Uterus (tissue), 4 donors: ENCODE results near the gene CMTM2. TPM values are rescaled to one million over a fixed set of nuclear protein-coding genes. Genes with fewer than 3 reads are reported as not detected.
A peak's percentile ranks its signal among the peaks of the same experiment; 100 is the strongest.

Experiments used
- DNase-seq, 2 donors: peaks; one replicate each; pipeline ENCODE4 v3.0.0-alpha.2; 2019 to 2020
- H3K27ac ChIP-seq, 2 donors: fragments of 200-600 bp; sonication (generic); 1 replicate in 1 of 2; 2 replicates in 1 of 2; pipeline ENCODE4 v1.5.1; 2016 to 2018
- H3K27me3 ChIP-seq, 2 donors: fragments of 200-600 bp; sonication (generic); one replicate each; pipeline ENCODE4 v1.5.1; 2018 to 2019; ENCODE audit warnings: control low read depth in 1 of 2
- H3K36me3 ChIP-seq, 2 donors: fragments of 200-600 bp; sonication (generic); one replicate each; pipeline ENCODE4 v1.5.1; 2019; ENCODE audit warnings: control low read depth in 1 of 2
- H3K4me1 ChIP-seq, 2 donors: fragments of 200-600 bp; sonication (generic); one replicate each; pipeline ENCODE4 v1.5.1; 2018 to 2019; ENCODE audit warnings: control low read depth in 1 of 2
- H3K4me3 ChIP-seq, 2 donors: fragments of 200-600 bp; sonication (generic); 1 replicate in 1 of 2; 2 replicates in 1 of 2; pipeline ENCODE4 v1.5.1; 2018 to 2019; ENCODE audit warnings: mild to moderate bottlenecking in 1 of 2
- H3K9me3 ChIP-seq, 2 donors: fragments of 200-600 bp; sonication (generic); one replicate each; pipeline ENCODE4 v1.5.1; 2019; ENCODE audit warnings: control low read depth in 1 of 2
- POLR2A ChIP-seq, 2 donors: fragments of 450-650 bp; IDR thresholded peaks; one replicate each; pipeline ENCODE4 v1.6.1; 2016; ENCODE audit warnings: antibody characterized with exemption in 2 of 2, mild to moderate bottlenecking in 1 of 2, moderate library complexity in 1 of 2
- intact Hi-C: fragments of 100-400 bp; cut with DNase I; formaldehyde crosslinking; loops from one replicate; pipeline ENCODE4 v1.15.1; 2023; ENCODE audit warnings: low total_unique reads
- total RNA-seq, 4 donors: library from RNA; depleted of rRNA in 3 of 4; stranded (reverse); fragments of >200 nt in 3 of 4; gene quantifications; one replicate each; pipeline versions ENCODE4 v1.1.0 to v1.2.4, GENCODE V29; 2014 to 2023
- TF ChIP-seq, protein P1 (sequence below), 4 experiments: fragments of 200-600 bp in 2 of 4; fragments of 450-650 bp in 2 of 4; sonication (generic) in 2 of 4; IDR thresholded peaks; one replicate each; pipeline ENCODE4 v1.5.1; 2016 to 2019; ENCODE audit warnings: antibody characterized with exemption in 4 of 4, mild to moderate bottlenecking in 2 of 4, moderate library complexity in 1 of 4
- donor health status: DM: yes; HTN: yes; CAD: no.

Gene CMTM2, protein sequence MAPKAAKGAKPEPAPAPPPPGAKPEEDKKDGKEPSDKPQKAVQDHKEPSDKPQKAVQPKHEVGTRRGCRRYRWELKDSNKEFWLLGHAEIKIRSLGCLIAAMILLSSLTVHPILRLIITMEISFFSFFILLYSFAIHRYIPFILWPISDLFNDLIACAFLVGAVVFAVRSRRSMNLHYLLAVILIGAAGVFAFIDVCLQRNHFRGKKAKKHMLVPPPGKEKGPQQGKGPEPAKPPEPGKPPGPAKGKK
- total RNA-seq: 1 to 10 TPM in 1 of 4 donors, not detected in 3; 1.2 TPM

DNA sequence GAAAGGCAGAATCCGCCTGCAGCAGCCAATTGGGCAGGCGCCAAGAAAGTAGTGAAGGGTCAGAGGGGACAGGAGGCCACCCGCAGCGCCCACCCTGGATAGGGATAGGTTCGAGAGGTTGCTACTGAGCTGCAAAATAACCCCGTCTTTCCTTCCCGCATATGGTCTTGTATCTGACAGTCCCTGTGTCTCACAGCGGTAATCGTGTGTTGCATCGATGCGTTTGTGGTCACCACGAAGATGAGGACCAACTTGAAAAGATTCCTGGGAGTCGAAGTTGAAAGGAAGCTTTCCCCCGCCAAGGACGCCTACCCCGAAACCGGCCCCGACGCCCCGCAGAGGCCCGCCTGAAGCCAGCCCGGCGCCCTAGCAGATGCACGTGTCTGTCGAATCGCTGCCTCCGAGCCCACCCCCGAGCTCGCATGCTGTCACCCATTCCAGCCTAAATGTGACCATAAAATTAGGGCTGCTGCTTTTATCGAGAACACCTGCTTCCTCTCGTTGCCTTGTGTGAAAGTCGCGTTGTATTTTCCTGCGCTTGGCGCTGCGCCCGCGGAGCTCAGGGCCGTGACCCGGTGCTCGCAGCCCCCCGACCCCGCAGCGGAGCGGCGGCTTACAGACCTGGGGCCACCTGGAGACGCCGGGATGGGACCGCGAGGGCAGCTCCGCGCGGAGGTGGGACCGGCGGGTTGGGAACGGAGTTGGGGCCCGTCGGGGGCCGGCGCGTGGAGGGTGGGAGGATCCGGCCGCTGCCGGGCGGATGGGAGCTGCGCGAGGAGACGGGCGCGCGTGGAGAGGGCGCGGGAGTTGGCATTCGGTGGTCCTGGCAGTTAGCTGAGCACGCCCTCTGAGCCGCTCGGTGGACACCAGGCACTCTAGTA is at the start of gene CMTM2:
Gene CMTM2 (plus strand): TSS at position 813 of the 881 bp plus-strand sequence. CDS start 145 bp downstream, outside the sequence.
- Histone ChIP-seq H3K36me3 (no peaks in the 10 kb centered on the region), H3K4me1 (no peaks in the 10 kb centered on the region), H3K27ac (no peak within 1 kb of the TSS), H3K4me3 (peak within 1 kb of the TSS in 1 of 2 donors; percentile 8), H3K27me3 (peaks cover 0 to 7% of the 10 kb centered on the region in 2 donors), H3K9me3 (no peaks in the 10 kb centered on the region)
- intact Hi-C loops: no loop called here
- no peak for DNase-seq
- no peak for TF ChIP-seq POLR2A (IDR thresholded peaks at IDR 0.05)
- TF ChIP-seq, protein P1, sequence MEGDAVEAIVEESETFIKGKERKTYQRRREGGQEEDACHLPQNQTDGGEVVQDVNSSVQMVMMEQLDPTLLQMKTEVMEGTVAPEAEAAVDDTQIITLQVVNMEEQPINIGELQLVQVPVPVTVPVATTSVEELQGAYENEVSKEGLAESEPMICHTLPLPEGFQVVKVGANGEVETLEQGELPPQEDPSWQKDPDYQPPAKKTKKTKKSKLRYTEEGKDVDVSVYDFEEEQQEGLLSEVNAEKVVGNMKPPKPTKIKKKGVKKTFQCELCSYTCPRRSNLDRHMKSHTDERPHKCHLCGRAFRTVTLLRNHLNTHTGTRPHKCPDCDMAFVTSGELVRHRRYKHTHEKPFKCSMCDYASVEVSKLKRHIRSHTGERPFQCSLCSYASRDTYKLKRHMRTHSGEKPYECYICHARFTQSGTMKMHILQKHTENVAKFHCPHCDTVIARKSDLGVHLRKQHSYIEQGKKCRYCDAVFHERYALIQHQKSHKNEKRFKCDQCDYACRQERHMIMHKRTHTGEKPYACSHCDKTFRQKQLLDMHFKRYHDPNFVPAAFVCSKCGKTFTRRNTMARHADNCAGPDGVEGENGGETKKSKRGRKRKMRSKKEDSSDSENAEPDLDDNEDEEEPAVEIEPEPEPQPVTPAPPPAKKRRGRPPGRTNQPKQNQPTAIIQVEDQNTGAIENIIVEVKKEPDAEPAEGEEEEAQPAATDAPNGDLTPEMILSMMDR (IDR thresholded peaks at IDR 0.05): no peak

DNA sequence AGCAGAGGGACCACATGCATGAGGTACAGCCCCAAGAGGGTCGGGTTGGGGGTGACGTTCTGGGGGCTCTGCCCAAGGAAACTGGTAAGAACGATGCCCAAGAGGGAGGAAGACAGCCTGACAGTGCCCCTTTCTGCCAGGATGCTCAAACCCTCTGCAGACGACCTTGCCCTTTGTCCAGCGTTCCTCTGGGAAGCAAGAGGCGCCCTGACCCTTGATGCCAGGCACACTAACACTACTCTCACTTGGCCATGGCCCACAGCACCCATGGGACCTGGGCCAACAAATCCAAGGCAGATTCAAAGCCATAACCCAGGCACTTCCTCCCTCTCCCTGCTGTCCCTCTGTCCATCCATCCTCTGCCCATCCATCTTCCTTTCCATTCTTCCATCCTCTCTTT is 49.8 kb upstream of the CMTM2 start:
- no peak for DNase-seq
- Histone ChIP-seq H3K9me3 (no peaks in the 10 kb centered on the region), H3K36me3 (no peaks in the 10 kb centered on the region), H3K4me1 (no peaks in the 10 kb centered on the region), H3K4me3 (no peak overlapping the region), H3K27ac (no peak overlapping the region), H3K27me3 (no peaks in the 10 kb centered on the region)
- TF ChIP-seq POLR2A (IDR thresholded peaks at IDR 0.05): no peak
- TF ChIP-seq, protein P1 (IDR thresholded peaks at IDR 0.05): no peak
- intact Hi-C loops: no loop called here

DNA sequence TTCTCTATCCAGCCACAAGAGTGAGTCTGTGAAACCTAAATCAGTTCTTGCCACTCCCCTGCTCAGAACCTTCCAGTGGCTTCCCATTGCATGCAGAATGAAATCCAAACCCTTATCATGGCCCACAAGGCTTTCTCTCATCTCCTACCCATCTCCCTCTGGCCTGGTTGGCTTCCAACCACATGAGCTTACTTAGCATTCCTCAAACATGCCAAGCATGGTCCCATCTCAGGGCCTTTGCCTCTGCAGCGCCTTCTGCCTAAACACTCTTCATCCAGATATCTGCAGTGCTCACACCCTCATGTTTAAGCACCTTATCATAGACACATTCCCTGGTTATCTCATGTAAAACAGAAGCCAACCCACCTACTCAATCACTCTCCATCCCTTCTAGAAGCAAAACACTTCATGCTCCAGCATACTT is 44.9 kb upstream of the CMTM2 start:
- H3K9me3 ChIP-seq: no peaks in the 10 kb centered on the region
- H3K4me3 ChIP-seq: no peak overlapping the region
- H3K4me1 ChIP-seq: no peaks in the 10 kb centered on the region
- H3K36me3 ChIP-seq: no peaks in the 10 kb centered on the region
- no peak for DNase-seq
- intact Hi-C loops: no loop called here
- no peak for TF ChIP-seq POLR2A (IDR thresholded peaks at IDR 0.05)
- TF ChIP-seq, protein P1 (IDR thresholded peaks at IDR 0.05): no peak
- H3K27me3 ChIP-seq: no peaks in the 10 kb centered on the region
- no peak overlapping the region for H3K27ac ChIP-seq

DNA sequence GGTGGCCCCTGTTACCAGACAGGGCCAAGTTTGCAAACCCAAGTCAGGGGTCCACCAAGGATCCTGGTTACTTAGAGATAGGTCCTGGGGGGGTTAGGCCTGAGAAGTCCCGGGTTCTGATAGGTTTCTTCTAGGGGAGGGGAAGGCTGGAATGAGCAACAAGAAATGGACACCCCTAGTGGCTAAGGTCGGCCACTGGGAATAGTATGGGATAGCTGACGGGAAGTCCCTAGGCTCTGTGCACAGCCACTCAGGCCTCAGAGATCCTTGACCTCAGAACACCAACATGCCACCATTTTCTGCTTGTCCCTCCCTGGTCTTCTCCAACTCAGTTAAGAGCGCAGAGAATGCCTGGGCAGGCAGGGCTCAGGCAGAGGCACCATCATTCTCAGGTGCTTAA is 42.7 kb upstream of the CMTM2 start:
- Histone ChIP-seq H3K27ac (no peak overlapping the region), H3K27me3 (no peaks in the 10 kb centered on the region), H3K4me1 (no peaks in the 10 kb centered on the region), H3K36me3 (no peaks in the 10 kb centered on the region), H3K4me3 (no peak overlapping the region), H3K9me3 (no peaks in the 10 kb centered on the region)
- intact Hi-C loops: no loop called here
- TF ChIP-seq POLR2A (IDR thresholded peaks at IDR 0.05): no peak
- TF ChIP-seq, protein P1 (IDR thresholded peaks at IDR 0.05): no peak
- no peak for DNase-seq

DNA sequence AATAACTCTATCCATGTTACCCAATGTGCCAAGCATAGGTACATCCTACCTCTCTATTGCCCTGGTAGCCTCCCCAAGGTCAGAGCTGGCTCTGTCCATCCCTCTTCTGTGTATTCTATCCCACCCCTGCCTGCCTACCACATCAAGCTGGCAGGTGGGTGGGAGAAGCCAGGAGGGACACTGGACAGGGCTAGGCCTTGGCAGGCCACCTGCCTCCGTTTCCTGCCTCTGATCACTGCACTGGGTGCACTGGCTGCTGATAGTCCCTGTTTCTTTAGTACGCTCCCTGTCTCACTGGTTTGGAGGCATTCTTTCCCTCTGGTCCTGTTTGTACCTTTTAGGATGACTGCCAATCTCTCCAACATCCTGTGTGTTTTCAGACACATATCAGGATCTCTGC is 42.0 kb upstream of the CMTM2 start:
- H3K9me3 ChIP-seq: no peaks in the 10 kb centered on the region
- H3K4me3 ChIP-seq: no peak overlapping the region
- no peaks in the 10 kb centered on the region for H3K4me1 ChIP-seq
- DNase-seq: no peak
- intact Hi-C loops: no loop called here
- H3K27me3 ChIP-seq: no peaks in the 10 kb centered on the region
- no peaks in the 10 kb centered on the region for H3K36me3 ChIP-seq
- TF ChIP-seq POLR2A (IDR thresholded peaks at IDR 0.05): no peak
- TF ChIP-seq, protein P1 (IDR thresholded peaks at IDR 0.05): no peak
- no peak overlapping the region for H3K27ac ChIP-seq
